ENCODE results near the gene SOX6.

The SOX6 gene

GRCh38 chr11:16292167-16292859 is 64.0 kb downstream of the SOX6 start:
- H3K4me1 ChIP-seq (ENCODE audit: insufficient read depth, low read length), result no peaks in the 10 kb centered on the region; the same call in 1 of the 2 replicates
- no peaks in the 10 kb centered on the region for H3K9me3 ChIP-seq (ENCODE audit: control insufficient read depth, insufficient read depth, low read length)
- no peak overlapping the region for H3K9ac ChIP-seq (ENCODE audit: low read depth, low read length)
- no peaks in the 10 kb centered on the region for H3K36me3 ChIP-seq (ENCODE audit: insufficient read depth, low read length)

DNA sequence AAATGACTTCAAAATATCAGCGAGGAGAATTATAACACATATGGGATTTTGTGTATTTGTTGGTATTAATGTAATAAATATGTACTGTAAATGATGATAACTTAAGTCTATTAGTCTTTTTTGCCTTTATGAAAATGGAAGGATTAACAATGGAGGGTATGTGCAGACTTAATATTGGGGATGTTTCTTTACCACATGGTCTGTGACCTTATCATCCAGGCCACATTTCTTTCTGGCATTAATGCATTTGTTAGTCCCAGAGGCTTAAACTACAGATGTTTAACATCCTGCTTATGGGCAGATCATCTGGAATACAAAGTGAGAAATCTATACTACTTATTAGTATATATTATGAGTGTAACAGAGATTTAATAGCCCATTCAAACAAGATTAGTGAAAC is 64.6 kb downstream of the SOX6 start:
- Histone ChIP-seq H3K9me3 (ENCODE audit: control insufficient read depth, insufficient read depth, low read length) (no peaks in the 10 kb centered on the region), H3K4me1 (ENCODE audit: insufficient read depth, low read length) (no peaks in the 10 kb centered on the region; the same call in 1 of the 2 replicates), H3K36me3 (ENCODE audit: insufficient read depth, low read length) (no peaks in the 10 kb centered on the region), H3K9ac (ENCODE audit: low read depth, low read length) (no peak overlapping the region)

DNA sequence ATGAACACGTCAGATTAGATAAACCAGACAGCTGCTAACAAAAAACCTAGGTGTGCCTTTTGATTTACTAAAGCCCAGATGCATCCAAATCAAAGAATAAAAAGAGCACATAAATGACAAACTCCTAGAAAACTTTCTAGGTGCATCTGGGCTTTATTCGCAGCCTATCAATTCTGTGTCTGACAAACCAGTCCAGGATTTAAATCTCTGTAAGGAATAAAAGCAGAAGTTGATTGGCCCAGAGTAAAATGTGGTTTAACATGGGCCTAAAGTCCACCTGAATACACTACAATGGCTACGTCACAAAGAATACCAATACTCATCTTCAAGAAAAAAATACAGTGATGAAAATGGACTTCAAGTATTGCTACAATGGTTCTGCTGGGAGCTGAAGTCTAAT is 66.8 kb downstream of the SOX6 start:
- Histone ChIP-seq H3K4me1 (ENCODE audit: insufficient read depth, low read length) (no peaks in the 10 kb centered on the region; the same call in 1 of the 2 replicates), H3K36me3 (ENCODE audit: insufficient read depth, low read length) (no peaks in the 10 kb centered on the region), H3K9me3 (ENCODE audit: control insufficient read depth, insufficient read depth, low read length) (no peaks in the 10 kb centered on the region), H3K9ac (ENCODE audit: low read depth, low read length) (no peak overlapping the region)

GRCh38 chr11:16287630-16288280 is 68.6 kb downstream of the SOX6 start:
- H3K9ac ChIP-seq (ENCODE audit: low read depth, low read length), result no peak overlapping the region
- no peaks in the 10 kb centered on the region for H3K9me3 ChIP-seq (ENCODE audit: control insufficient read depth, insufficient read depth, low read length)
- H3K36me3 ChIP-seq (ENCODE audit: insufficient read depth, low read length), result no peaks in the 10 kb centered on the region
- H3K4me1 ChIP-seq (ENCODE audit: insufficient read depth, low read length), result no peaks in the 10 kb centered on the region; the same call in 1 of the 2 replicates

DNA sequence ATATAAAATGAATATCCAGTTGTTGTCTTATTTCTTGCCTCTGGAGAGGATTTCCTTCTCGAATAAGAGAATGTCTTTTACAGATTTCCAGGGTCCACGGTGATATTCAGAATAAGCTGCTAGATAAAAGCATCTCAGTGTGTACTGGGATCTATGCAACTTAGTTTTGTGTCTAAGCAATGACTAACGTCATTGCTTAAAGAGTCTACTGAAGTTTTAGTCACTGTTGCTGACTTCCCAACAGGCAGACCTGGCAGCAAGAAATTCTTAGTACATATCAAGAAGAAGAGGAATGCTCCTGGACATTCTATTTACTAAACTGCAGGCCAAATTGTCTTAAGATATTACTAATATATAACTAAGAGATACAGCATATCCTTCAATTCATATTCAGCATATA is 70.3 kb downstream of the SOX6 start:
- H3K9me3 ChIP-seq (ENCODE audit: control insufficient read depth, insufficient read depth, low read length), result no peaks in the 10 kb centered on the region
- H3K9ac ChIP-seq (ENCODE audit: low read depth, low read length), result no peak overlapping the region
- no peaks in the 10 kb centered on the region; the same call in 1 of the 2 replicates for H3K4me1 ChIP-seq (ENCODE audit: insufficient read depth, low read length)
- no peaks in the 10 kb centered on the region for H3K36me3 ChIP-seq (ENCODE audit: insufficient read depth, low read length)

DNA sequence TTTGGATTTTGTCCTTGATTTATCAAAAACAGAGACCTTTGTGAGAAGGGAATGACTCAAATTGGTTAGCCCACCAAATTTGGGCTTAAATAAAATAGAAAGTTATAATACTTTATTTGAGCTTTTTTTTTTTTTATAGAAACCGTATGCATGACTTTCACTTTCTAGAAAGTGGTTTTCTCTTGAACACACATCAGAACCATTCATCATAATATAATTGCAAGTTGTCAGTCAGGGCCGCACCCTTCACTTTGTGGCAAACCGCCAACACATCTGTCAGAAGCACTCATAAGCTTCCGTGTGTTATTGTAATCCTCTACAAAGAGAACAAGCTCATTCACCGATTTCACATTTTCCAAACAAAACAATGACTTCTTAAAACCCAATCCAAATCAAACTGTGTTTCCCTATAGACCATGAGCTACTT is 76.1 kb downstream of the SOX6 start:
- H3K9me3 ChIP-seq (ENCODE audit: control insufficient read depth, insufficient read depth, low read length), result no peaks in the 10 kb centered on the region
- H3K36me3 ChIP-seq (ENCODE audit: insufficient read depth, low read length), result no peaks in the 10 kb centered on the region
- no peaks in the 10 kb centered on the region for H3K4me1 ChIP-seq (ENCODE audit: insufficient read depth, low read length)
- no peak overlapping the region for H3K9ac ChIP-seq (ENCODE audit: low read depth, low read length)

DNA sequence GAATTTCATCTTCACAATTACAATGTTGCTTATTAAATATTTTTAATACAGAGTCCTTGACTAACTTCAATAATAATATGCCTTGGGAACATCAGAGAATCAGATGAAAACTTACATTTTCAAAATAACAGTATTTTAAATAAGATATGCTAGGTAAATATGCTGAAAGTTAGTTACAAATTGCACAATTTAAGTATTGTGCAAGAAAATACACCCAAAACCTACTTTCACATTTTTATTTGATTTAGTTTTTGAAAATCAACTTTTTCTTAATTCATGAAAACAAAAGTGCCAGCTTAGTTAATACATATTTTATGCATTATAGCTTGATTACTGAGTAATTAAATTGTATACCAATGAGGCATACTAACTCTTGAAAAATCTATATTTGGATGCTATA is 76.8 kb downstream of the SOX6 start:
- Histone ChIP-seq H3K36me3 (ENCODE audit: insufficient read depth, low read length) (no peaks in the 10 kb centered on the region), H3K9ac (ENCODE audit: low read depth, low read length) (no peak overlapping the region), H3K9me3 (ENCODE audit: control insufficient read depth, insufficient read depth, low read length) (no peaks in the 10 kb centered on the region), H3K4me1 (ENCODE audit: insufficient read depth, low read length) (no peaks in the 10 kb centered on the region)

DNA sequence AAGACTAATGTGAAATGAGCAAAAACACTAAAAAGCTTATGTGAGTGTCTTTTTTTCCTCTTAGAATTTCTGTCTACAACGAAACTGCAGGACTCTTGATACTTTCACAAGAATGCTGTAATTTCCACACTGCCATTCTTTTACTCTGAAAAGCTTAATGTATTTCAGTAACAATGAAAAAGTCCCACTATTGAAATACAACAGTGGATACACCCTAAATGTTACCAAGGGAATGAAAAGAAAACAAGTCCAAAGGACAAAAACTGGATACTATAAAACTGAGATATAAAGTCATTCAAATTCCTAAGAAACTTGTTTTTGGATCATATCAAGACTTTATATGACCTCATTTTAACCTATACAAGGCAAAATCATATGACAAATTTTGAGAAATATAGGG is 77.4 kb downstream of the SOX6 start:
- H3K9ac ChIP-seq (ENCODE audit: low read depth, low read length), result no peak overlapping the region
- H3K9me3 ChIP-seq (ENCODE audit: control insufficient read depth, insufficient read depth, low read length), result no peaks in the 10 kb centered on the region
- H3K36me3 ChIP-seq (ENCODE audit: insufficient read depth, low read length), result no peaks in the 10 kb centered on the region
- H3K4me1 ChIP-seq (ENCODE audit: insufficient read depth, low read length), result no peaks in the 10 kb centered on the region

- H3K36me3 ChIP-seq (ENCODE audit: insufficient read depth, low read length), result no peaks in the 10 kb centered on the region
- no peak overlapping the region for H3K9ac ChIP-seq (ENCODE audit: low read depth, low read length)
- H3K4me1 ChIP-seq (ENCODE audit: insufficient read depth, low read length), result no peaks in the 10 kb centered on the region
Measured at GRCh38 chr11:16278273-16278672, 78.1 kb downstream of the SOX6 start.

DNA sequence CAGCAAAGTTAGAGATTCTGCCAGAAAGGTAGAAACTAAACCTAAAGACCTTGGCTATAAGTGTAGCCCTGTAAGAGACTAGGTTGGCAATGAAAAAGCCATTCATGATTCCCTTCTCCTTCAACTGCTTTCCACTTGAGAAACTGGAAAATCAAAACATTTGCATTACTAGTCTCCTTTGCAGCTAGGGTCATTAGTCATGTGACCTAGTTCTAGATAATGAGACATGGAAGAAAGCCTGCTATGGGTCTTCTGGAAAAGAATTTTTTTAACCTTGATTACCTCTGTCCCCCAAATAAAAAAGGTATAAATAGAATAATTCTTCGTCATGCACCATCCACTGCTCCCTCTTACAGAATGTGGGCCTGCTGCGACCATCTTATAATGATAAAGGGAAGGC is 80.1 kb downstream of the SOX6 start:
- no peak overlapping the region for H3K9ac ChIP-seq (ENCODE audit: low read depth, low read length)
- no peaks in the 10 kb centered on the region for H3K4me1 ChIP-seq (ENCODE audit: insufficient read depth, low read length)
- no peaks in the 10 kb centered on the region for H3K9me3 ChIP-seq (ENCODE audit: control insufficient read depth, insufficient read depth, low read length)
- H3K36me3 ChIP-seq (ENCODE audit: insufficient read depth, low read length), result no peaks in the 10 kb centered on the region

More at GRCh38 chr11:16278273-16278672, 78.1 kb downstream of the SOX6 start:
- no peaks in the 10 kb centered on the region for H3K9me3 ChIP-seq (ENCODE audit: control insufficient read depth, insufficient read depth, low read length)

DNA sequence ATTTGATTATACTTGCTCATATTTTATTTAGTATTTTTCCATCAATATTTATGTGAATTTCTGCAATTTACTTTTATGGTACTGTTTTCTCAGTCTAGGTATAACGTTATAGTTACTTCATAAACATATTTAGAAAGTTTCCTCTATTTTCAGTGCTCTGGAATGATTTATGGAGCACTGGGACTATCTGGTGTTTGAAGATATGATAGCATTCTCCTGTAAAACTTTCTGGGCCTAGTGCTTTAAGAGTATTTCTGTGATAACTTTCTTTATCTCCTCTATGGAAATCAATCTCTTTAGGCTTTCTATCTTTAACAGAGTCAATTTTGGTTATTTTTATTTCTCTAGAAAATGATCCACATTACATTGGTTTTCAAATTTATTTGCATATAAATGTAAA is 85.1 kb downstream of the SOX6 start:
- no peaks in the 10 kb centered on the region for H3K36me3 ChIP-seq (ENCODE audit: insufficient read depth, low read length)
- no peaks in the 10 kb centered on the region for H3K4me1 ChIP-seq (ENCODE audit: insufficient read depth, low read length)
- H3K9ac ChIP-seq (ENCODE audit: low read depth, low read length), result no peak overlapping the region
- no peaks in the 10 kb centered on the region for H3K9me3 ChIP-seq (ENCODE audit: control insufficient read depth, insufficient read depth, low read length)

- H3K4me1 ChIP-seq (ENCODE audit: insufficient read depth, low read length), result no peaks in the 10 kb centered on the region
- no peak overlapping the region for H3K9ac ChIP-seq (ENCODE audit: low read depth, low read length)
- no peaks in the 10 kb centered on the region for H3K9me3 ChIP-seq (ENCODE audit: control insufficient read depth, insufficient read depth, low read length)
- H3K36me3 ChIP-seq (ENCODE audit: insufficient read depth, low read length), result no peaks in the 10 kb centered on the region
Measured at GRCh38 chr11:16266021-16266420, 90.3 kb downstream of the SOX6 start.

DNA sequence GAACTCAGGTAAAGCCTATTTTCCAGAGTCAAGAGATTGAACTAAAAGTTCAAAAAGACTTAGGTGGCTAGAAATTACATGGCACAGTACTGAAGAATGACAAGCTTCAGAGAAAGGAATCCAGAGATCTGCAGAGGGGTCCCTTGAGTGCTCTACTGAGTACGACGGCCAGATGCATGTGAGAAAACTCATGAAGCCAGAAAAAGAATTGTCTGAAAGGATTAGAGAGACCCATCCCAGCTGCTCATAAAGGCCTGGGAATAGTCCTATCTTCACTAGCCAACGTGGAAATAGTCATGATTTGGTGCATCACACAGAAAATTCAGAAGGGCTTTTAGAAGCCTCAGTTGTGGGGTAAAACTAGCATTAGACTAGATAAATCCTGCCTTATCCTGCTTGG is 91.3 kb downstream of the SOX6 start:
- Histone ChIP-seq H3K4me1 (ENCODE audit: insufficient read depth, low read length) (no peaks in the 10 kb centered on the region), H3K9ac (ENCODE audit: low read depth, low read length) (no peak overlapping the region), H3K36me3 (ENCODE audit: insufficient read depth, low read length) (no peaks in the 10 kb centered on the region), H3K9me3 (ENCODE audit: control insufficient read depth, insufficient read depth, low read length) (no peaks in the 10 kb centered on the region)

- no peaks in the 10 kb centered on the region for H3K9me3 ChIP-seq (ENCODE audit: control insufficient read depth, insufficient read depth, low read length)
Measured at GRCh38 chr11:16262645-16262955, 93.7 kb downstream of the SOX6 start.

GRCh38 chr11:16261836-16262644 is 94.3 kb downstream of the SOX6 start:
- Histone ChIP-seq H3K9me3 (ENCODE audit: control insufficient read depth, insufficient read depth, low read length) (no peaks in the 10 kb centered on the region), H3K9ac (ENCODE audit: low read depth, low read length) (no peak overlapping the region), H3K4me1 (ENCODE audit: insufficient read depth, low read length) (no peaks in the 10 kb centered on the region), H3K36me3 (ENCODE audit: insufficient read depth, low read length) (no peaks in the 10 kb centered on the region)

More at GRCh38 chr11:16262645-16262955, 93.7 kb downstream of the SOX6 start:
- no peak overlapping the region for H3K9ac ChIP-seq (ENCODE audit: low read depth, low read length)
- H3K4me1 ChIP-seq (ENCODE audit: insufficient read depth, low read length), result no peaks in the 10 kb centered on the region
- no peaks in the 10 kb centered on the region for H3K36me3 ChIP-seq (ENCODE audit: insufficient read depth, low read length)

Data from ES-I3 (cell line).